Dendritic cell treated with granulocyte-macrophage colony-stimulating factor and Interleukin-4, amounts not matched to agents 40 ng/mL and 50 ng/mL, for 4 days (primary cell): ENCODE data around the gene WDR49.

Source experiments
- H3K27ac Mint-ChIP-seq: one replicate; pipeline ENCODE4 v1.8.0; 2022; ENCODE audit warnings: mild to moderate bottlenecking, mixed read lengths
- H3K27me3 Mint-ChIP-seq: one replicate; pipeline ENCODE4 v1.8.0; 2022; ENCODE audit warnings: mild to moderate bottlenecking, mixed read lengths
- H3K36me3 Mint-ChIP-seq: one replicate; pipeline ENCODE4 v1.8.0; 2022; ENCODE audit warnings: low read depth, mixed read lengths
- H3K4me1 Mint-ChIP-seq: one replicate; pipeline ENCODE4 v1.8.0; 2022; ENCODE audit warnings: low read depth, mixed read lengths
- H3K4me3 Mint-ChIP-seq: one replicate; pipeline ENCODE4 v1.8.0; 2022; ENCODE audit warnings: mild to moderate bottlenecking, moderate library complexity, mixed read lengths
- H3K9me3 Mint-ChIP-seq: one replicate; pipeline ENCODE4 v1.8.0; 2022; ENCODE audit warnings: mixed read lengths
- intact Hi-C: fragments of 100-400 bp; cut with micrococcal nuclease; formaldehyde crosslinking; loops from one replicate; pipeline ENCODE4 v1.15.0; 2022

Gene WDR49

DNA sequence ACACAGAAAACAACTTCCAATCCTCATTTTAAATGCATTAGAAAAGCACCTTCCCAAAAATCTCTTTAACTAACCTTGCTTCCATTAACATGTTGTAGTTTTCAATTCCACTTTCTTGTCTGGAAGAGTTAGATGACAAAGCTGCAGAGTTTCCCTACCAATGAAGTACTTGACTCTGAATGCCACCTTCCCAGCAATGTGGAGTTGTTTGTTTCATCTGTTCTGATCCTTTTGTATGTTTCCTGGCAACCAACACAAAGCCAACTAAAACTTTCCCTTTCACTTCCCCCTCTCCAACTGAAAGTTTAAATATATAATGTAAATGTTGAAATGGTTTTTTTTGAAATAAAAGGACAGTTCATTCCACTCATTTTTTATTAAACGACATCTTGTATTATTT, at the start of gene WDR49:
TSS of gene WDR49 (minus strand) at position 183 of the 400 bp plus-strand sequence. CDS start 517 bp downstream, outside the sequence.
- no peaks in the 10 kb centered on the region for H3K36me3 Mint-ChIP-seq
- peak within 1 kb of the TSS; percentile 42 for H3K4me3 Mint-ChIP-seq
- peaks cover 5% of the 10 kb centered on the region for H3K9me3 Mint-ChIP-seq
- no peaks in the 10 kb centered on the region for H3K27me3 Mint-ChIP-seq
- intact Hi-C loops: no loop called here
- peaks cover 27% of the 10 kb centered on the region for H3K4me1 Mint-ChIP-seq
- H3K27ac Mint-ChIP-seq: peak within 1 kb of the TSS; percentile 53

GRCh38 chr3:167700926-167701325, 47.2 kb upstream of the WDR49 start:
- intact Hi-C loops: no loop called here
- no peaks in the 10 kb centered on the region for H3K9me3 Mint-ChIP-seq
- H3K36me3 Mint-ChIP-seq: peaks cover 56% of the 10 kb centered on the region
- no peak overlapping the region for H3K27ac Mint-ChIP-seq
- H3K27me3 Mint-ChIP-seq: no peaks in the 10 kb centered on the region
- H3K4me3 Mint-ChIP-seq: no peak overlapping the region
- H3K4me1 Mint-ChIP-seq: no peaks in the 10 kb centered on the region

GRCh38 chr3:167700046-167700445, 46.3 kb upstream of the WDR49 start:
- no peaks in the 10 kb centered on the region for H3K4me1 Mint-ChIP-seq
- no peak overlapping the region for H3K27ac Mint-ChIP-seq
- H3K27me3 Mint-ChIP-seq: no peaks in the 10 kb centered on the region
- intact Hi-C loops: no loop called here
- H3K9me3 Mint-ChIP-seq: no peaks in the 10 kb centered on the region
- H3K36me3 Mint-ChIP-seq: peaks cover 65% of the 10 kb centered on the region
- no peak overlapping the region for H3K4me3 Mint-ChIP-seq

DNA sequence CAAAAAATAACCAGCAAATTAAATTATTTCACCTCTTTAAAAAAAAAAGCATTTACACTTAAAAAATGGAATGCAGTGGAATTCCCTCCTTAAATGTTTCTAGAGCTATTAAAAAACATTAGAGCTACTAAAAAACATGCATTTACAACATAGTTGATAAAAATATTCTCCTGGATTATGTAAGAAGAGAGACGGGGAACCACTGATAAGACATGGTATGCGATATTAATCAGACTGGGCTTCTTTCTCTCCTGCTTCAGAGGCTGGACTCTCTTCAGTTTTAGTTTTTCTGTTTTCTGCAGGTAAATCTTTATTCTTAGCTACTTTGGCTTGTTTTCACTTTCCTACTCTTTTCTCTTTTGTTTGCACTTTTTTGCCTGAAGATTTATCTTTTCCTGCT, 40.4 kb upstream of the WDR49 start:
- Mint-ChIP-seq H3K4me1 (no peaks in the 10 kb centered on the region), H3K27ac (no peak overlapping the region), H3K27me3 (no peaks in the 10 kb centered on the region), H3K9me3 (no peaks in the 10 kb centered on the region), H3K4me3 (no peak overlapping the region), H3K36me3 (peaks cover 77% of the 10 kb centered on the region)
- intact Hi-C loops: no loop called here

DNA sequence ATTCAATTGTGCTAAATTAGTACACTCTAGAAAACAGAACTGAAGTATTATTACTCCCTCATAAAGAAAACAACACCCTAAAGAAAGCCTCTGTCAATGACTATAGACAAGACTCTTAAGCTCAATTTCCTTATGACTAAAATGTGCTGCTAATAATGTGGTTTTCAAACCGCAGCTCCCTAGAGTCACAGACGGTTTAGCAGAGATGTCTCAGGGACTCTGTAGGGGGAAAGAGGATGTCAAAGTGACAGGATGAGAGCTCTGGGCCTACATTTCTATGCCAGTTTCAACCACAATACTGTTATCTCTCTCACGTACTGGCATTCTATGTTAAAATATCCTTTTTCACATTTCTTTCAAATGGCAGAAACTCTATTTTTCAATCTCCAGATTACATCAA, 37.6 kb upstream of the WDR49 start:
- intact Hi-C loops: no loop called here
- H3K27ac Mint-ChIP-seq: no peak overlapping the region
- no peaks in the 10 kb centered on the region for H3K9me3 Mint-ChIP-seq
- no peak overlapping the region for H3K4me3 Mint-ChIP-seq
- H3K4me1 Mint-ChIP-seq: no peaks in the 10 kb centered on the region
- H3K27me3 Mint-ChIP-seq: no peaks in the 10 kb centered on the region
- peaks cover 72% of the 10 kb centered on the region for H3K36me3 Mint-ChIP-seq

DNA sequence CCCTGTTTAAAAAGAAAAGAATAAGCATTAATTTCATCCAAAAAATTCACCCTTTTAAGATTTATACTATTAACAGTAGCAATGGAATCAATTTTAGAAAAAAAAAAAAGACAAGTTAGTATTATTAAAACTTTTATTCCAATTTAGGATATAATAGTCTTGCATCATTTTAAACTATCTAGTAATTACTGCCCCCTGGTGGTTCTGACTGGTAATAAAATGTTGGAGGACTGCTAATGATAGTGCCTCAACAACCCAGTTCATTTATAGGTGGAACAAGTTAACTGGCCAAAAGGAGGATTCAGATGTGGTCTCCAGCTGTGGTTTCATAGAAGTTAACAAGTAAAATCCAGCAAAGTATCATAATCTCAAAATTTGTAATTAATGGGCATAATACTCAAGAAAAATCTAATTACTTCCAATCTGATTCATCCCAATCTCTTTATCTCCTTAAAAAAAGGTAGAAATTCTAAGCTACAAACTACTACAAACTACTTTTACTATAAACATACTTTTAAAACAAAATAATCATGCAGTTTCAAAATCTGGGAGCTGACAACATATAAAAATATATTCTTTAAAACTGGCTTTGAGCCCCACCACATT, 30.7 kb upstream of the WDR49 start:
- peaks cover 53% of the 10 kb centered on the region for H3K36me3 Mint-ChIP-seq
- H3K27me3 Mint-ChIP-seq: no peaks in the 10 kb centered on the region
- no peaks in the 10 kb centered on the region for H3K4me1 Mint-ChIP-seq
- H3K9me3 Mint-ChIP-seq: no peaks in the 10 kb centered on the region
- no peak overlapping the region for H3K27ac Mint-ChIP-seq
- intact Hi-C loops: loop anchor here (1.0 kb wide), 1 partner anchor 304 kb away; the partner anchor contains the start of gene ZBBX
- H3K4me3 Mint-ChIP-seq: no peak overlapping the region

DNA sequence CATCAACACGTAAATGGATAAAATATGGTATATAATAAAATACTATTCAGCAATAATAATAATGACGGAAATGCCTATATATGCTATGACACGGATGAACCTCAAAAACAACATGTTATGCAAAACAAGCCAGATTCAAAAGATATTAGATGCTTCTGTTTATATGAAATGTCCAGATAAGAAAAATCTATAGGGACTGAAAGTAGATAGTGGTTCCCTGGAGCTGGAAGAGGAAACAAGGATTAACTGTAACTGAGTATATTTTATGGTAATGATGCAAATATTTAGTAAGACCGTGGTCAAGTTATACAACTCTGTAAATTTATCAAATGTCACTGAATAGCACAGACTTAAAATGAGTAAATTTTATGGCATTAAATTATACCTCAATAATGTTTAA, 25.8 kb upstream of the WDR49 start:
- H3K27me3 Mint-ChIP-seq: no peaks in the 10 kb centered on the region
- H3K27ac Mint-ChIP-seq: no peak overlapping the region
- peaks cover 76% of the 10 kb centered on the region for H3K36me3 Mint-ChIP-seq
- H3K4me1 Mint-ChIP-seq: no peaks in the 10 kb centered on the region
- intact Hi-C loops: no loop called here
- peaks cover 30% of the 10 kb centered on the region for H3K9me3 Mint-ChIP-seq
- no peak overlapping the region for H3K4me3 Mint-ChIP-seq

GRCh38 chr3:167675848-167676247, 22.1 kb upstream of the WDR49 start:
- Mint-ChIP-seq H3K4me1 (no peaks in the 10 kb centered on the region), H3K9me3 (peaks cover 39% of the 10 kb centered on the region), H3K27me3 (no peaks in the 10 kb centered on the region), H3K36me3 (peaks cover 74% of the 10 kb centered on the region), H3K4me3 (no peak overlapping the region), H3K27ac (no peak overlapping the region)
- intact Hi-C loops: no loop called here

DNA sequence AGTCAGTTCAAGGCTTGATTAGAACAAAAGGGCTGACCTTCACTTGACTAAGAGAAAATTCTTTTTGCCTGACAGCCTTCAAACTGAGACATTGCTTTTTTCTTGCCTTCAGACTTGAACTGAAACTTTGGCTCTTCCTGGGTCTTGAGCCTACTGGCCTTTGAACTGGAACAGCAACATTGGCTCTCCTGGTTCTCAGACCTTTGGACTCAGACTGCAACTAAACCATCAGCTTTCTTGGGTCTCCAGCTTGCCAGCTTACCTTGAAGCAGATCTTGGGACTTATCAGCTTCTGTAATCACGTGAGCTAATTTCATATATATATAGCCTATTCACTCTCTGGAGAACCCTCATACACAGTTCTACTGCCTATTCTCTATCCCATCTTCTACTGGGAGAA, 19.5 kb upstream of the WDR49 start:
- peaks cover 59% of the 10 kb centered on the region for H3K36me3 Mint-ChIP-seq
- no peak overlapping the region for H3K27ac Mint-ChIP-seq
- no peaks in the 10 kb centered on the region for H3K4me1 Mint-ChIP-seq
- H3K9me3 Mint-ChIP-seq: peaks cover 39% of the 10 kb centered on the region
- H3K4me3 Mint-ChIP-seq: no peak overlapping the region
- intact Hi-C loops: no loop called here
- H3K27me3 Mint-ChIP-seq: no peaks in the 10 kb centered on the region

GRCh38 chr3:167671878-167672427, 18.2 kb upstream of the WDR49 start:
- no peak overlapping the region for H3K27ac Mint-ChIP-seq
- no peak overlapping the region for H3K4me3 Mint-ChIP-seq
- no peaks in the 10 kb centered on the region for H3K4me1 Mint-ChIP-seq
- intact Hi-C loops: no loop called here
- H3K27me3 Mint-ChIP-seq: no peaks in the 10 kb centered on the region
- H3K36me3 Mint-ChIP-seq: peaks cover 47% of the 10 kb centered on the region
- peaks cover 30% of the 10 kb centered on the region for H3K9me3 Mint-ChIP-seq

GRCh38 chr3:167669699-167670098, 16.0 kb upstream of the WDR49 start:
- Mint-ChIP-seq H3K27ac (no peak overlapping the region), H3K9me3 (peaks cover 9% of the 10 kb centered on the region), H3K27me3 (no peaks in the 10 kb centered on the region), H3K4me3 (no peak overlapping the region), H3K36me3 (peaks cover 24% of the 10 kb centered on the region), H3K4me1 (no peaks in the 10 kb centered on the region)
- intact Hi-C loops: no loop called here

GRCh38 chr3:167668651-167669050, 14.9 kb upstream of the WDR49 start:
- Mint-ChIP-seq H3K4me1 (no peaks in the 10 kb centered on the region), H3K9me3 (peaks cover 2% of the 10 kb centered on the region), H3K36me3 (peaks cover 14% of the 10 kb centered on the region), H3K4me3 (no peak overlapping the region), H3K27me3 (no peaks in the 10 kb centered on the region), H3K27ac (no peak overlapping the region)
- intact Hi-C loops: no loop called here

- no peaks in the 10 kb centered on the region for H3K27me3 Mint-ChIP-seq
- H3K4me3 Mint-ChIP-seq: no peak overlapping the region
- H3K9me3 Mint-ChIP-seq: no peaks in the 10 kb centered on the region
- intact Hi-C loops: no loop called here
- peaks cover 5% of the 10 kb centered on the region for H3K4me1 Mint-ChIP-seq
- no peak overlapping the region for H3K27ac Mint-ChIP-seq
- H3K36me3 Mint-ChIP-seq: peaks cover 5% of the 10 kb centered on the region
Observed at GRCh38 chr3:167666563-167666962, 12.8 kb upstream of the WDR49 start.

- Mint-ChIP-seq H3K9me3 (no peaks in the 10 kb centered on the region), H3K36me3 (no peaks in the 10 kb centered on the region), H3K27ac (no peak overlapping the region), H3K4me1 (peaks cover 5% of the 10 kb centered on the region), H3K4me3 (no peak overlapping the region), H3K27me3 (no peaks in the 10 kb centered on the region)
- intact Hi-C loops: no loop called here
Observed at GRCh38 chr3:167662919-167663400, 9.2 kb upstream of the WDR49 start.
